ENCODE measurements around the gene PARS2. TPM values are rescaled to one million over a fixed set of nuclear protein-coding genes. Genes with fewer than 3 reads are reported as not detected.

The PARS2 gene
- total RNA-seq, 2 experiments from 2014 or later = 3.2 to 4.3 TPM

GRCh38 chr1:54795841-54796468, 31.6 kb upstream of the PARS2 start:
- Mint-ChIP-seq H3K4me1 (peaks cover 44% of the 10 kb centered on the region), H3K27me3 (no peaks in the 10 kb centered on the region), H3K27ac (no peak overlapping the region), H3K4me3 (no peak overlapping the region), H3K9me3 (peaks cover 6% of the 10 kb centered on the region), H3K36me3 (ENCODE audit: low read depth) (peaks cover 7% of the 10 kb centered on the region)
- no peak for DNase-seq
- CTCF ChIA-PET = interaction anchor here (0.5 to 1.8 kb wide), 9 partner anchors 11 to 986 kb away, joined by 3 to 4 read pairs (median 3); partner anchors contain the start of gene TTC4
- POLR2A ChIA-PET = no interaction called here

DNA sequence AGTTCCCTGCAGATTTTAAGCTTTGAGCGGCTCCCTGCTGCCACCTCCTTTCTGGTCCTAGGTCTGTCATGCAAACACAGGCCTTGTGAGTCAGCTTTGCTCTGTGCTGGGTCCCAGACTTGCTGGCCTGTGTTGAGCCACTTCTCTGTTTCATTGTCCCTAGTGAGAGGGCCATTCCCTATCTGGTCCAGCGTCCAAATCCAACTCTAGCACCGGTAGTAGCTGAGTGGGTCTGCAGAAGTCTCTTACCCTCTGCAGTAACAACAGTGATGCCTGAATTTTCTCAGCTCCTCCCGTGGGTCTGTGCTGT, 31.0 kb upstream of the PARS2 start:
- H3K4me1 Mint-ChIP-seq = peaks cover 44% of the 10 kb centered on the region
- peaks cover 7% of the 10 kb centered on the region for H3K36me3 Mint-ChIP-seq (ENCODE audit: low read depth)
- DNase-seq = no peak
- ChIA-PET POLR2A (no interaction called here), CTCF (interaction anchor here (0.6 to 1.8 kb wide), 5 partner anchors 20 to 79 kb away, joined by 3 to 4 read pairs (median 3); partner anchors contain the start of gene TTC4)
- no peaks in the 10 kb centered on the region for H3K27me3 Mint-ChIP-seq
- no peak overlapping the region for H3K27ac Mint-ChIP-seq
- H3K4me3 Mint-ChIP-seq = no peak overlapping the region
- H3K9me3 Mint-ChIP-seq = peaks cover 6% of the 10 kb centered on the region

DNA sequence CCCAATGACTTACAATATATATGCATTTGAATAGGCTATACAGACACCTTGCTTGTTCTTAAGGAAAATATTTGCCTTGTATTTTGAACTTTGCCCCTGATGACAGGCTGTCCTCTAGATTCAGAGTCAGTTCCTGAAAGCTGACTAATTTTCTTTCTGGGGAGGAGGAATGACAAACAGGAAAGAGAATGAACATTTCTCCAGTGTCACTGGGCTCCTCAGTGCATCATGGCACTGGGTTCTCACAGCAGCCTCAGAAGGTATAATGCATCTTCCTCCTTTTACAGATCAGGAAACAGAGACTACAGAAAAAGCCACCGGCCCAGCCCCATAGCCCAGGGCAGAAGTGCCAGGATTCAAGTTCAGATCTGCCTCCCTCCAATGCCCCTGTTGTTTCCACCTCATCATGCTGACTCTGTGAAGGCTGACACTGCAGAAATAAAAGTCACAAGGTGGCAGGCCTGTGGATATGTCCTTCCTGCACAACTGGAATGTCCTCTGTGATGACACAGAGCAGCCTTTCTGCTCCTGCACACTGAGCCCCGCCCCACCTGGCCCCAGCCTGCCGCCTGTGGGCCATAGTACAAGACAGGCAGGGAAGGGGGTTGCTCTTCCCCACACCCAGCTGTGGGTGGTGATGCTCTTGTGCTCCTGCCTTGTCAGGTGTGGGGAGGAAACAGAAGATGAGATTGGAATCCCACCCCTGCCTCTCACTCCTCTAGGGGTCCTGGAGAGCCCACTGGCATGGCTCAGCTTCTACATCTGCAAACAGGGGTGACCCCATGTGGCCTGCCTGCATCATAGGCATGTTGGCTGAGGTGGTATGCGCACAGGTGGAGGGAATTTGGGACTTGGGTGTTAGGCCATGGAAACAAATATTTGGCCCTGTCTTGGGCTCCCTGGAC, 30.4 kb upstream of the PARS2 start:
- no peak for DNase-seq
- H3K27me3 Mint-ChIP-seq = no peaks in the 10 kb centered on the region
- POLR2A ChIA-PET = no interaction called here
- H3K4me1 Mint-ChIP-seq = peaks cover 38% of the 10 kb centered on the region
- H3K36me3 Mint-ChIP-seq (ENCODE audit: low read depth) = peaks cover 7% of the 10 kb centered on the region
- peaks cover 6% of the 10 kb centered on the region for H3K9me3 Mint-ChIP-seq
- CTCF ChIA-PET = interaction anchor here (1.1 to 1.8 kb wide), 3 partner anchors 37 to 78 kb away, joined by 3 to 4 read pairs (median 3); partner anchors contain the start of gene TTC4
- peak overlapping the region; percentile 31 for H3K27ac Mint-ChIP-seq
- H3K4me3 Mint-ChIP-seq = no peak overlapping the region

DNA sequence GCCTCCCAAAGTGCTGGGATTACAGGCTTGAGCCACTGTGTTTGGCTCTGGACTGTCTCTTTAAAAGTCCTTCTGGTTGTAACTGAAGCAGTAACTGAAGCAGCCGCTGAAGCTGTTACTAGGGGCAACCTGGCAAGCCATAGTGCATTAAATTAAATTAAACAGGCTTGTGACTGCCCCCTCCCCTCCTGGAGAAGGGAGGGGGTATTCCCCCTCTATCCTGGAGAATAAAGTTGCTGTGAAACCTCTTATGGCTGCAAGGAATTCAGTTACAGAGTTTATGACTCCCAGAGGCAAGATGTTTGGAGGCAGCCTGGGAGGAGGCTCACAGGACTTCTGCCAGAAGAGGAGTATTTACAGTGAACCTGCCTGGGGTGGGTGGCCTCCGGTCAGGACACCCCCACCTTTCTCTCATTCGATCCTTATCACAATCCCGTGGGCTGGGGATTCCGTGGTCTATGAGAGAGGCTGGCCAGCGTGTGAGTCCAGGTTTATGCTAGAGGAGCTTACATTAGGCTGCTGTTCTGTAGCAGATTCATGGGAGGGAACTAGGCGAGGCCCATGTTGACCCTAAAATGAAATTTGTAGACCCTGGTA, 28.5 kb upstream of the PARS2 start:
- no peak overlapping the region for H3K27ac Mint-ChIP-seq
- H3K27me3 Mint-ChIP-seq = no peaks in the 10 kb centered on the region
- H3K4me3 Mint-ChIP-seq = no peak overlapping the region
- ChIA-PET POLR2A (no interaction called here), CTCF (interaction anchor here (0.7 to 5.5 kb wide), 5 partner anchors 8 to 112 kb away, joined by 3 to 27 read pairs (median 4); partner anchors contain the start of gene TTC22)
- peaks cover 7% of the 10 kb centered on the region for H3K36me3 Mint-ChIP-seq (ENCODE audit: low read depth)
- peaks cover 19% of the 10 kb centered on the region for H3K4me1 Mint-ChIP-seq
- peaks cover 6% of the 10 kb centered on the region for H3K9me3 Mint-ChIP-seq
- no peak for DNase-seq

DNA sequence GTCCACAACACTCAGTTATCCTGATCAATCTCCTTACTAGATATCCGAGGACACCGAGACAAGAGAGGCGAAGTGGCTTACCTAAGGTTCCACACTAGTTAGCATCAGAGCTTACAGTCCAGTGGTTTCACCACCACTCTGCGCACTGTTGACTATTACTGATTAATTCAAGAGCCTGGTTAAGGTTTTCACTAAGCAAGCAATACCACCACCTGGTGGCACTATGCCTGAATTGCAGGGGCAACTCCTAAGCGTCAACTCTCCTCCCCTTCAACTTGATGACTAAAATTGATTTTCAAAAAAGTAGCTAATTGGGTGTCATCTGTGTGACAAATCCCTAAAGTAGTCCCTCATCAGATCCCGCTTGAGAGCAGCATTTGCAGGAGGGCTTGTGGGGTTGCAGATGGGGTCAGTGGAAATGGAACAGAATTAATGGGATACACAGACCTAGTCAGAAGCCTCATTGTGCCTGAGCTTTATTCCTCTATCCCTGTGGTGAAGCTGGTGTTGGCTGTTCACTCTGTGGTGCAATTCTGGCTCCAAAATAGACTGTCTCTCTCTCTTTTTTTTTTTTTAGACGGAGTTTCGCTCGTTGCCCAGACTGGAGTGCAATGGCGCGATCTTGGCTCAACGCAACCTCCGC, 27.7 kb upstream of the PARS2 start:
- Mint-ChIP-seq H3K36me3 (ENCODE audit: low read depth) (peaks cover 7% of the 10 kb centered on the region), H3K27me3 (no peaks in the 10 kb centered on the region), H3K27ac (no peak overlapping the region), H3K4me3 (no peak overlapping the region), H3K4me1 (peaks cover 13% of the 10 kb centered on the region), H3K9me3 (peaks cover 6% of the 10 kb centered on the region)
- POLR2A ChIA-PET = no interaction called here
- DNase-seq = peak; percentile 49
- CTCF ChIA-PET = interaction anchor here (0.7 to 5.5 kb wide), 4 partner anchors 8 to 18 kb away, joined by 3 to 27 read pairs (median 4); partner anchors contain the start of gene TTC22

DNA sequence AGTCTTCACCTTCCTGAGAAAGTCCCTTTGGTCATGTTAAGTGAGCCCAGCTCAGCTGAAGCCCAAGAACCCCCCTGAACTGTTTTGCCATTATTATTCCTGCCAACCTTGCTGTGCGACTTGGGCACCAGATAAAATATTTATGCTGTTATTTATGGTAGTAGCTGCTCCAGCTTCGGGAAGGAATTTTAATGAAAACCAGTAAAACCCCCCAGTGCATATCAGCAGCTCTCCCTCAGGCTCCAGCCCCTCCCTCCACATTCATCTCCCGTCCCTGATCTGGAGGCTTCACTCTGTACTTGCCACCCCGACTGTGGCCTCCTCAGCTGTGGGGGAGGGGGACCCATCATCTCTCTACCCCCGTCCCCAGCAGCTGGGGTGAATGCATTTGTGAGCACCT, 24.1 kb upstream of the PARS2 start:
- Mint-ChIP-seq H3K9me3 (peaks cover 6% of the 10 kb centered on the region), H3K27ac (no peak overlapping the region), H3K4me1 (no peaks in the 10 kb centered on the region), H3K4me3 (no peak overlapping the region), H3K27me3 (no peaks in the 10 kb centered on the region), H3K36me3 (ENCODE audit: low read depth) (peaks cover 5% of the 10 kb centered on the region)
- ChIA-PET POLR2A (no interaction called here), CTCF (interaction anchor here (0.6 to 5.5 kb wide), 4 partner anchors 12 to 72 kb away, joined by 3 to 27 read pairs (median 4); partner anchors contain the start of genes TTC22 and TTC4)
- no peak for DNase-seq

GRCh38 chr1:54787604-54788003, 23.3 kb upstream of the PARS2 start:
- no peak for DNase-seq
- Mint-ChIP-seq H3K9me3 (peaks cover 6% of the 10 kb centered on the region), H3K4me1 (no peaks in the 10 kb centered on the region), H3K27ac (no peak overlapping the region), H3K27me3 (no peaks in the 10 kb centered on the region), H3K36me3 (ENCODE audit: low read depth) (peaks cover 5% of the 10 kb centered on the region), H3K4me3 (no peak overlapping the region)
- ChIA-PET CTCF (no interaction called here), POLR2A (no interaction called here)

GRCh38 chr1:54786778-54787177, 22.5 kb upstream of the PARS2 start:
- DNase-seq = no peak
- peaks cover 3% of the 10 kb centered on the region for H3K36me3 Mint-ChIP-seq (ENCODE audit: low read depth)
- H3K27me3 Mint-ChIP-seq = no peaks in the 10 kb centered on the region
- peaks cover 2% of the 10 kb centered on the region for H3K9me3 Mint-ChIP-seq
- CTCF ChIA-PET = no interaction called here
- no peaks in the 10 kb centered on the region for H3K4me1 Mint-ChIP-seq
- H3K27ac Mint-ChIP-seq = no peak overlapping the region
- POLR2A ChIA-PET = no interaction called here
- H3K4me3 Mint-ChIP-seq = no peak overlapping the region

GRCh38 chr1:54784066-54784465, 19.7 kb upstream of the PARS2 start:
- Mint-ChIP-seq H3K9me3 (no peaks in the 10 kb centered on the region), H3K36me3 (ENCODE audit: low read depth) (peaks cover 3% of the 10 kb centered on the region), H3K4me3 (no peak overlapping the region), H3K4me1 (no peaks in the 10 kb centered on the region), H3K27me3 (no peaks in the 10 kb centered on the region), H3K27ac (no peak overlapping the region)
- ChIA-PET POLR2A (no interaction called here), CTCF (no interaction called here)
- no peak for DNase-seq

GRCh38 chr1:54782588-54782987, 18.3 kb upstream of the PARS2 start:
- Mint-ChIP-seq H3K36me3 (ENCODE audit: low read depth) (peaks cover 3% of the 10 kb centered on the region), H3K27me3 (no peaks in the 10 kb centered on the region), H3K27ac (no peak overlapping the region), H3K4me3 (no peak overlapping the region), H3K9me3 (no peaks in the 10 kb centered on the region), H3K4me1 (no peaks in the 10 kb centered on the region)
- no peak for DNase-seq
- CTCF ChIA-PET = no interaction called here
- POLR2A ChIA-PET = no interaction called here

DNA sequence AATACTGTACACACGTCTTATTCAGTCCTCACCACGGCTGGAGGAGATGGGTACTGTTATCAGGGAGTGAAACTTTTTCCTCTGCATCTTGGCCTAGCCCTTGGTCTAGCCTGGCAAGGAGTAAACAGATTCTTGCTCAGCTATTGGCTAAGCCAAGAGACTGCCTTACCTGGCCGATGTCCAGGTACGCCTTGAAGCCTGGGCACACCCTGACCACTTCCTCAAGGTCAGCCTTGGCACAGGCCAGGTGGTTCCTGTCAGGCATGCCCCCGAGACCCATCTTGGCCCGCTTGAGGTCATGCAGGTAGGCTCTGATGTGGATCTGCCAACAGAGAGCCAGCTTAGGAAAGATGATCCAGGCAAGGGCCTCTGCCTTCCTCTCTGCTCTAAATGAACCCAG, 17.8 kb upstream of the PARS2 start:
- Mint-ChIP-seq H3K9me3 (no peaks in the 10 kb centered on the region), H3K4me3 (no peak overlapping the region), H3K36me3 (ENCODE audit: low read depth) (peaks cover 3% of the 10 kb centered on the region), H3K4me1 (no peaks in the 10 kb centered on the region), H3K27ac (no peak overlapping the region), H3K27me3 (no peaks in the 10 kb centered on the region)
- ChIA-PET CTCF (interaction anchor here (0.8 kb wide), 1 partner anchor 64 kb away, joined by 3 read pairs; no protein-coding TSS in a partner anchor), POLR2A (no interaction called here)
- DNase-seq = no peak

GRCh38 chr1:54781023-54781723, 16.9 kb upstream of the PARS2 start:
- Mint-ChIP-seq H3K4me3 (no peak overlapping the region), H3K9me3 (no peaks in the 10 kb centered on the region), H3K27ac (no peak overlapping the region), H3K4me1 (no peaks in the 10 kb centered on the region), H3K27me3 (no peaks in the 10 kb centered on the region), H3K36me3 (ENCODE audit: low read depth) (peaks cover 3% of the 10 kb centered on the region)
- ChIA-PET POLR2A (no interaction called here), CTCF (interaction anchor here (0.7 to 1.3 kb wide), 4 partner anchors 11 to 76 kb away, joined by 3 to 5 read pairs (median 3); partner anchors contain the start of gene TTC22)
- no peak for DNase-seq
